MCF 10A (cell line): ENCODE data around the gene SBF2. TPM values are rescaled to one million over a fixed set of nuclear protein-coding genes. Genes with fewer than 3 reads are reported as not detected.

Experiments used
- BruUV-seq: library from RNA; stranded (reverse); fragments of 400-500 nt; replicated peaks from 2 replicates; lab custom pipeline; 2021; lab: Mats Ljungman, UMichigan
- CTCF ChIA-PET: fragments of 300-600 bp; sonication (Branson Sonifier 250); formaldehyde crosslinking; extraction: SDS; loops from one replicate; lab custom pipeline; 2021; ENCODE audit warnings: antibody characterized with exemption, inconsistent platforms; lab: Yijun Ruan, JAX
- POLR2A ChIA-PET: fragments of 300-600, 350-650 bp; sonication (Branson Sonifier 250); formaldehyde crosslinking; extraction: SDS; loops from one replicate; lab custom pipeline; 2020; ENCODE audit warnings: antibody characterized with exemption, inconsistent platforms; lab: Yijun Ruan, JAX
- DNase-seq: peaks from one replicate; pipeline ENCODE4 v3.0.0-alpha.2; 2018; ENCODE audit not compliant: unreplicated experiment
- H3K27ac Mint-ChIP-seq: one replicate; pipeline ENCODE4 v1.8.0; 2022; ENCODE audit warnings: mild to moderate bottlenecking, low read depth, mixed read lengths; ENCODE audit not compliant: unreplicated experiment
- H3K27me3 Mint-ChIP-seq: one replicate; pipeline ENCODE4 v1.8.0; 2022; ENCODE audit warnings: mixed read lengths; ENCODE audit not compliant: insufficient read depth, unreplicated experiment
- H3K36me3 Mint-ChIP-seq: one replicate; pipeline ENCODE4 v1.8.0; 2022; ENCODE audit warnings: mild to moderate bottlenecking, moderate library complexity, mixed read lengths; ENCODE audit not compliant: insufficient read depth, unreplicated experiment
- H3K4me1 Mint-ChIP-seq: one replicate; pipeline ENCODE4 v1.8.0; 2022; ENCODE audit warnings: mixed read lengths; ENCODE audit not compliant: insufficient read depth, unreplicated experiment
- H3K4me3 Mint-ChIP-seq: one replicate; pipeline ENCODE4 v1.8.0; 2022; ENCODE audit warnings: mild to moderate bottlenecking, moderate library complexity, mixed read lengths; ENCODE audit not compliant: unreplicated experiment
- H3K9me3 Mint-ChIP-seq: one replicate; pipeline ENCODE4 v1.8.0; 2022; ENCODE audit warnings: mixed read lengths; ENCODE audit not compliant: unreplicated experiment
- CTCF ChIP-seq: fragments of 200-600 bp; IDR thresholded peaks from one replicate; pipeline ENCODE4 v1.8.0; 2022; ENCODE audit warnings: antibody characterized with exemption, mild to moderate bottlenecking; ENCODE audit not compliant: unreplicated experiment
- intact Hi-C: fragments of 100-400 bp; cut with micrococcal nuclease; formaldehyde crosslinking; loops from 2 replicates; pipeline ENCODE4 v1.14.1; 2022
- total RNA-seq: library from RNA; stranded (reverse); gene quantifications from 2 replicates; pipeline ENCODE4 v1.2.3, GENCODE V29; 2022

The SBF2 gene
- total RNA-seq, 1 experiment from 2014 or later, result 28.3 TPM

GRCh38 chr11:9868641-9869040 is 425.4 kb downstream of the SBF2 start:
- POLR2A ChIA-PET, result no interaction called here
- no peak overlapping the region for H3K4me3 Mint-ChIP-seq
- no peak for DNase-seq
- intact Hi-C loops, result loop anchor here (10.0 kb wide), 1 partner anchor 316 kb away; no protein-coding TSS in a partner anchor
- H3K4me1 Mint-ChIP-seq, result no peaks in the 10 kb centered on the region
- H3K27ac Mint-ChIP-seq, result no peak overlapping the region
- H3K27me3 Mint-ChIP-seq, result no peaks in the 10 kb centered on the region
- TF ChIP-seq CTCF, result no peak
- peaks cover 7% of the 10 kb centered on the region for H3K9me3 Mint-ChIP-seq
- no TSS peak for BruUV-seq
- CTCF ChIA-PET, result no interaction called here
- H3K36me3 Mint-ChIP-seq, result peaks cover 5% of the 10 kb centered on the region

GRCh38 chr11:9862981-9863380 is 431.0 kb downstream of the SBF2 start:
- no peak for TF ChIP-seq CTCF
- POLR2A ChIA-PET, result interaction anchor here (0.6 to 1.6 kb wide), 5 partner anchors 104 to 446 kb away, joined by 3 to 5 read pairs (median 4); no protein-coding TSS in a partner anchor
- Mint-ChIP-seq H3K27me3 (no peaks in the 10 kb centered on the region), H3K4me1 (peaks cover 8% of the 10 kb centered on the region), H3K27ac (no peak overlapping the region), H3K9me3 (no peaks in the 10 kb centered on the region), H3K4me3 (no peak overlapping the region), H3K36me3 (no peaks in the 10 kb centered on the region)
- no TSS peak for BruUV-seq
- CTCF ChIA-PET, result interaction anchor here (0.6 to 4.4 kb wide), 12 partner anchors 11 to 798 kb away, joined by 3 to 31 read pairs (median 4); no protein-coding TSS in a partner anchor
- intact Hi-C loops, result loop anchor here (1.0 to 10.0 kb wide), 5 partner anchors 104 to 460 kb away; no protein-coding TSS in a partner anchor
- peak; percentile 56 for DNase-seq

- no TSS peak for BruUV-seq
- CTCF ChIA-PET, result interaction anchor here (0.6 to 4.4 kb wide), 17 partner anchors 12 to 798 kb away, joined by 3 to 31 read pairs (median 4); no protein-coding TSS in a partner anchor
- POLR2A ChIA-PET, result interaction anchor here (0.6 to 1.6 kb wide), 5 partner anchors 111 to 449 kb away, joined by 3 to 5 read pairs (median 3); no protein-coding TSS in a partner anchor
- peak; percentile 80 for DNase-seq
- H3K4me3 Mint-ChIP-seq, result no peak overlapping the region
- no peak overlapping the region for H3K27ac Mint-ChIP-seq
- peak; percentile 80 for TF ChIP-seq CTCF
- intact Hi-C loops, result loop anchor here (1.0 to 10.0 kb wide), 5 partner anchors 103 to 461 kb away; no protein-coding TSS in a partner anchor
- peaks cover 8% of the 10 kb centered on the region for H3K4me1 Mint-ChIP-seq
- H3K27me3 Mint-ChIP-seq, result no peaks in the 10 kb centered on the region
- no peaks in the 10 kb centered on the region for H3K9me3 Mint-ChIP-seq
- no peaks in the 10 kb centered on the region for H3K36me3 Mint-ChIP-seq
Observed at GRCh38 chr11:9861860-9862725, 431.9 kb downstream of the SBF2 start.
